ENCODE results near the gene EPB41L3. TPM values are rescaled to one million over a fixed set of nuclear protein-coding genes. Genes with fewer than 3 reads are reported as not detected.

Gene EPB41L3
- total RNA-seq, 1 experiment from 2014 or later, result 0.36 TPM

DNA sequence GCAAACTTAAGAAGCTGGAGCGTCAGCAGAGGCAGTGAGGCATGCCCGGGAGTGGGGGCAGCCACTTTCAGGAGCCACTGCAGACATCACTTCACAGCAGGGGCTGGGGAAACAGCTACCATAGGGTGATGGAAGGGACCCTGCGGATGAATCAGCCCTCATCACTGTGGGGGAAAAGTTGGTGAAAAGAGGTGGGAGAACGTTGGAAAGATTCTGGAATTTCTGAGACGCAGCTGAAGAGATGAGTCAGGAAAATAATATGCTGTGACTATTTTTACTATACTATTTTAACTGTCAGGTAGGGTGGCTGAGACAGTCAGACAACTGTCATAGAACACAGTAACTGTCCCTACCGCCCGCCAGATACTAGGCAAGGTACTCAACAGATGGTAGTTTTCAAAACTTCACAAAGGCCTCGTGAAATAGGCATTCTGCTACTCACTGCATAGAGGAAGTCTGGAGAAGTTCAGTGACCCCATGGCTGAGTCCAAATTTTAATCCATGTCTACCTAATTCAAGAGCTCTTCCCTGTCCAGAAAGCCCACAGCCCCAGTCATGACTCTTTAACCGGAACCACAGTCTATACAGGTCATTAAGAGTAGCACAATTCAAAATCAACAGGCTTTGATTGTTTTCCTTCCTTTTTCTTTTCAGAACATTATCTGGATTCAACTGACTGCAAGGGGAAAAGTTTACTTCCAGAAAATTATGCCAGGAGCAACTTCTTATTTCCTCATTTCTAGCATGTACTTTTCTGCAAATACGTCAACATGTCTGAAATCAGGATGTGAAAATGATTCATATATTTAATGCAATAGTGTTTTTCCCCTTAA is 39.3 kb upstream of the EPB41L3 start:
- ATAC-seq, result no peak
- TF ChIP-seq, protein P1, sequence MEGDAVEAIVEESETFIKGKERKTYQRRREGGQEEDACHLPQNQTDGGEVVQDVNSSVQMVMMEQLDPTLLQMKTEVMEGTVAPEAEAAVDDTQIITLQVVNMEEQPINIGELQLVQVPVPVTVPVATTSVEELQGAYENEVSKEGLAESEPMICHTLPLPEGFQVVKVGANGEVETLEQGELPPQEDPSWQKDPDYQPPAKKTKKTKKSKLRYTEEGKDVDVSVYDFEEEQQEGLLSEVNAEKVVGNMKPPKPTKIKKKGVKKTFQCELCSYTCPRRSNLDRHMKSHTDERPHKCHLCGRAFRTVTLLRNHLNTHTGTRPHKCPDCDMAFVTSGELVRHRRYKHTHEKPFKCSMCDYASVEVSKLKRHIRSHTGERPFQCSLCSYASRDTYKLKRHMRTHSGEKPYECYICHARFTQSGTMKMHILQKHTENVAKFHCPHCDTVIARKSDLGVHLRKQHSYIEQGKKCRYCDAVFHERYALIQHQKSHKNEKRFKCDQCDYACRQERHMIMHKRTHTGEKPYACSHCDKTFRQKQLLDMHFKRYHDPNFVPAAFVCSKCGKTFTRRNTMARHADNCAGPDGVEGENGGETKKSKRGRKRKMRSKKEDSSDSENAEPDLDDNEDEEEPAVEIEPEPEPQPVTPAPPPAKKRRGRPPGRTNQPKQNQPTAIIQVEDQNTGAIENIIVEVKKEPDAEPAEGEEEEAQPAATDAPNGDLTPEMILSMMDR (IDR thresholded peaks at IDR 0.05), result no peak
- TF ChIP-seq TCF7L2 (IDR thresholded peaks at IDR 0.05; ENCODE audit: low read depth, low read length), result no peak
- TF ChIP-seq, protein P2, sequence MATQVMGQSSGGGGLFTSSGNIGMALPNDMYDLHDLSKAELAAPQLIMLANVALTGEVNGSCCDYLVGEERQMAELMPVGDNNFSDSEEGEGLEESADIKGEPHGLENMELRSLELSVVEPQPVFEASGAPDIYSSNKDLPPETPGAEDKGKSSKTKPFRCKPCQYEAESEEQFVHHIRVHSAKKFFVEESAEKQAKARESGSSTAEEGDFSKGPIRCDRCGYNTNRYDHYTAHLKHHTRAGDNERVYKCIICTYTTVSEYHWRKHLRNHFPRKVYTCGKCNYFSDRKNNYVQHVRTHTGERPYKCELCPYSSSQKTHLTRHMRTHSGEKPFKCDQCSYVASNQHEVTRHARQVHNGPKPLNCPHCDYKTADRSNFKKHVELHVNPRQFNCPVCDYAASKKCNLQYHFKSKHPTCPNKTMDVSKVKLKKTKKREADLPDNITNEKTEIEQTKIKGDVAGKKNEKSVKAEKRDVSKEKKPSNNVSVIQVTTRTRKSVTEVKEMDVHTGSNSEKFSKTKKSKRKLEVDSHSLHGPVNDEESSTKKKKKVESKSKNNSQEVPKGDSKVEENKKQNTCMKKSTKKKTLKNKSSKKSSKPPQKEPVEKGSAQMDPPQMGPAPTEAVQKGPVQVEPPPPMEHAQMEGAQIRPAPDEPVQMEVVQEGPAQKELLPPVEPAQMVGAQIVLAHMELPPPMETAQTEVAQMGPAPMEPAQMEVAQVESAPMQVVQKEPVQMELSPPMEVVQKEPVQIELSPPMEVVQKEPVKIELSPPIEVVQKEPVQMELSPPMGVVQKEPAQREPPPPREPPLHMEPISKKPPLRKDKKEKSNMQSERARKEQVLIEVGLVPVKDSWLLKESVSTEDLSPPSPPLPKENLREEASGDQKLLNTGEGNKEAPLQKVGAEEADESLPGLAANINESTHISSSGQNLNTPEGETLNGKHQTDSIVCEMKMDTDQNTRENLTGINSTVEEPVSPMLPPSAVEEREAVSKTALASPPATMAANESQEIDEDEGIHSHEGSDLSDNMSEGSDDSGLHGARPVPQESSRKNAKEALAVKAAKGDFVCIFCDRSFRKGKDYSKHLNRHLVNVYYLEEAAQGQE (IDR thresholded peaks at IDR 0.05; ENCODE audit: insufficient read depth in 1 of 2, low read depth in 2 of 2, low read length in 1 of 2), result no peak
- CTCF ChIA-PET, result no interaction called here
- BruUV-seq (replicated peaks), result no TSS peak
- Histone ChIP-seq H3K27ac (ENCODE audit: low read length) (no peak overlapping the region), H3K4me1 (ENCODE audit: control insufficient read depth, insufficient read depth, low read length) (no peaks in the 10 kb centered on the region), H3K4me3 (ENCODE audit: low read depth in 2 of 2, low read length in 2 of 2) (no peak overlapping the region), H3K27me3 (ENCODE audit: control insufficient read depth, insufficient read depth, low read length) (no peaks in the 10 kb centered on the region), H3K9me3 (ENCODE audit: control insufficient read depth, insufficient read depth, low read depth, low read length) (no peaks in the 10 kb centered on the region), H3K36me3 (ENCODE audit: control insufficient read depth, insufficient read depth, low read length) (no peaks in the 10 kb centered on the region)
- in situ Hi-C loops (cut with HindIII; ENCODE audit: low pct_unique_long_range_greater_than_20kb, low sequenced_read_pairs) (no loop called here), intact Hi-C loops (cut with micrococcal nuclease; ENCODE audit: unreplicated experiment) (no loop called here)
- DNase-seq (ENCODE audit: low read depth, low spot score), result no peak
- POLR2A ChIA-PET, result no interaction called here

DNA sequence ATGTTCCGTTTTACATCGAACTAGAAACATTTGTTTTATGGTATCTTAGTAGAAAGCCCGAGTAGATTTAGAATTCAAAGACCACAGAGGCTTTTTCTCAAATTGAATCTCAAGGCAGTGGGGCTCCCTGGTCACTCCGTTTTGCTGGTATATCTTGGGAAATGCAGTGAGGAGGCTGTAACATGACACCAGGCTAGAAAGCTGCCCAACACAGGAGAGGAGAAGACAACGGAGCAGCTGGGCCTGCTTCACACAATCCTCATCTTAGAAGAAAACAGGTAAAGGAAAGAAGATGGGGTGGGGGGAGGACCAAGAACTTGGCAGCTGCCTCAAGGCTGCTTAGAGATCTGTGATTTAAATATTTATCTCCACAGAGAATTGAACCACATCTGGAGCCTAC is 38.3 kb upstream of the EPB41L3 start:
- POLR2A ChIA-PET, result no interaction called here
- CTCF ChIA-PET, result no interaction called here
- in situ Hi-C loops (cut with HindIII; ENCODE audit: low pct_unique_long_range_greater_than_20kb, low sequenced_read_pairs) (no loop called here), intact Hi-C loops (cut with micrococcal nuclease; ENCODE audit: unreplicated experiment) (no loop called here)
- DNase-seq (ENCODE audit: low read depth, low spot score), result no peak
- ATAC-seq, result no peak
- TF ChIP-seq, protein P1 (IDR thresholded peaks at IDR 0.05), result no peak
- TF ChIP-seq POLR2AphosphoS5 (IDR thresholded peaks at IDR 0.05; ENCODE audit: low read depth, low read length) (no peak), TCF7L2 (IDR thresholded peaks at IDR 0.05; ENCODE audit: low read depth, low read length) (no peak)
- H3K27me3 ChIP-seq (ENCODE audit: control insufficient read depth, insufficient read depth, low read length), result no peaks in the 10 kb centered on the region
- no TSS peak for BruUV-seq (replicated peaks)
- no peaks in the 10 kb centered on the region for H3K9me3 ChIP-seq (ENCODE audit: control insufficient read depth, insufficient read depth, low read depth, low read length)
- H3K36me3 ChIP-seq (ENCODE audit: control insufficient read depth, insufficient read depth, low read length), result no peaks in the 10 kb centered on the region
- no peak overlapping the region for H3K27ac ChIP-seq (ENCODE audit: low read length)
- no peaks in the 10 kb centered on the region for H3K4me1 ChIP-seq (ENCODE audit: control insufficient read depth, insufficient read depth, low read length)
- H3K4me3 ChIP-seq (ENCODE audit: low read depth in 2 of 2, low read length in 2 of 2), result no peak overlapping the region
